GM20000 (cell line): Measurements from ENCODE around the gene SST.

Experiments used
- DNase-seq: peaks from one replicate; pipeline ENCODE4 v3.0.0; 2012; ENCODE audit warnings: low spot score
- CTCF ChIP-seq: IDR thresholded peaks from 2 replicates; pipeline ENCODE4 v1.5.1; 2012; ENCODE audit warnings: mild to moderate bottlenecking, control low read depth; ENCODE audit errors: extremely low read depth, missing control alignments

The SST gene

GRCh38 chr3:187628169-187628568 is 42.0 kb downstream of the SST start:
- DNase-seq = no peak
- no peak for TF ChIP-seq CTCF

GRCh38 chr3:187626581-187626980 is 43.6 kb downstream of the SST start:
- TF ChIP-seq CTCF = no peak
- no peak for DNase-seq

GRCh38 chr3:187624588-187624987 is 45.6 kb downstream of the SST start:
- no peak for DNase-seq
- TF ChIP-seq CTCF = no peak

- DNase-seq = no peak
- no peak for TF ChIP-seq CTCF
These were observed 46.8 kb downstream of the SST start for GRCh38 chr3:187623285-187623814.

GRCh38 chr3:187621881-187622280 is 48.3 kb downstream of the SST start:
- TF ChIP-seq CTCF = no peak
- no peak for DNase-seq

- no peak for DNase-seq
- no peak for TF ChIP-seq CTCF
These were observed 50.7 kb downstream of the SST start for GRCh38 chr3:187619461-187619860.
